Stimulated activated naive B cell treated with anti-CD40 and anti-IgM and Interleukin-4, amounts not matched to agents 10 μg/mL and 1 μg/mL and 100 μg/mL, for 72 hours (primary cell): ENCODE results near the gene CACNA1E.

Source experiments
- ATAC-seq, 2 donors: fragments of 150-1000 bp; cut with Tn5 transposase; replicated peaks; 2 replicates each; pipeline ENCODE4 v1.10.0; 2021; ENCODE audit warnings: moderate library complexity in 1 of 2
- DNase-seq: peaks from one replicate; pipeline ENCODE4 v3.0.0; 2021
- H3K27ac Mint-ChIP-seq: one replicate; pipeline ENCODE4 v1.8.0; 2022; ENCODE audit warnings: mild to moderate bottlenecking, mixed read lengths
- H3K27me3 Mint-ChIP-seq, 2 donors: one replicate each; pipeline ENCODE4 v1.8.0; 2022; ENCODE audit warnings: mixed read lengths in 2 of 2
- H3K36me3 Mint-ChIP-seq, 2 donors: one replicate each; pipeline ENCODE4 v1.8.0; 2022; ENCODE audit warnings: mixed read lengths in 2 of 2, mild to moderate bottlenecking in 1 of 2
- H3K4me1 Mint-ChIP-seq, 2 donors: one replicate each; pipeline ENCODE4 v1.8.0; 2022; ENCODE audit warnings: mixed read lengths in 2 of 2, mild to moderate bottlenecking in 1 of 2
- H3K4me3 Mint-ChIP-seq, 2 donors: one replicate each; pipeline ENCODE4 v1.8.0; 2022; ENCODE audit warnings: mild to moderate bottlenecking in 2 of 2, mixed read lengths in 2 of 2, moderate library complexity in 1 of 2
- H3K9me3 Mint-ChIP-seq, 2 donors: one replicate each; pipeline ENCODE4 v1.8.0; 2022; ENCODE audit warnings: mixed read lengths in 2 of 2, mild to moderate bottlenecking in 1 of 2

CACNA1E gene

DNA sequence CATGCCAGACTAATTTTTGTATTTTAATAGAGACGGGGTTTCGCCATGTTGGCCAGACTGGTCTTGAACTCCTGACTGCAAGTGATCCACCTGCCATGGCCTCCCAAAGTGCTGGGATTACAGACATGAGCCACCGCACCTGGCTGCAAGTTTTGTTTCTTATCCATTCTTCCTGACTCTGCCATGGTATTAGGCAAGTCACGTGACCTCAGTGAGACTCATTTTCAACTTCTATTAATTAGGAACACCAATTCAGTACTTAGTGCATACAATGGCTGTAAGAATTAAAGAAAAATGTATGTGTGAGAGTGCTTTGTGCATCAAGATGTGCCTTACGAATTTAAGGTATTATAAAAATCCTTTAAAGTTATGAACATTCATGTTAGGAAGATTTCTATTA is 111.2 kb downstream of the CACNA1E start:
- Mint-ChIP-seq H3K9me3 (peaks cover 7 to 8% of the 10 kb centered on the region in 2 donors), H3K4me1 (no peaks in the 10 kb centered on the region), H3K27me3 (peaks cover 4 to 6% of the 10 kb centered on the region in 2 donors), H3K36me3 (no peaks in the 10 kb centered on the region), H3K27ac (no peak overlapping the region), H3K4me3 (no peak overlapping the region)
- ATAC-seq (no peak), DNase-seq (no peak)

DNA sequence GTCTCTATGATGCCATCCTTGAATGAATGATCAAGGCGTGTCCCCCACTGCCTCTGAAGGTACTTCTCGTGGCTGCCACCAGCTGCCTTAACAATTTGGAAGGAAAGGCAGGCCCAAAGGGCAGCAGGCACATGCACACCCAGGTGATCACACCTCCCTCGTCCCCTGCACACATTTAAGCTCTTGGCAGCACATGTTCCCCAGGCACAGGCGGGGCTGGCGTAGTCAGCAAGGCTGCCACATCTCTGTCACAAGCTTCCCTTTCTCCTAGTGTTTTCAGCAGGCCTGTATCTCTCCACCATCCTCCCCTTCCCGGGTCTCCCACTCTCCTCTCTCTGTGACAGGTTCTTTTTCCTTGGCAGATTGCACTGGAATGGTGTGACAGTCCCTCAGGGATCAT is 111.9 kb downstream of the CACNA1E start:
- Mint-ChIP-seq H3K9me3 (peaks cover 7 to 8% of the 10 kb centered on the region in 2 donors), H3K27me3 (peaks cover 4 to 6% of the 10 kb centered on the region in 2 donors)

GRCh38 chr1:181601186-181601950 is 118.1 kb downstream of the CACNA1E start:
- ATAC-seq, result no peak
- H3K4me1 Mint-ChIP-seq, result no peaks in the 10 kb centered on the region
- DNase-seq, result no peak
- no peak overlapping the region for H3K4me3 Mint-ChIP-seq
- H3K27me3 Mint-ChIP-seq, result peaks cover 8% of the 10 kb centered on the region in 2 donors
- H3K27ac Mint-ChIP-seq, result no peak overlapping the region
- H3K9me3 Mint-ChIP-seq, result peaks cover 7 to 14% of the 10 kb centered on the region in 2 donors
- H3K36me3 Mint-ChIP-seq, result no peaks in the 10 kb centered on the region

More for the DNA sequence above, 111.9 kb downstream of the CACNA1E start:
- ATAC-seq, result no peak
- H3K4me3 Mint-ChIP-seq, result no peak overlapping the region
- H3K4me1 Mint-ChIP-seq, result no peaks in the 10 kb centered on the region
- DNase-seq, result no peak
- no peak overlapping the region for H3K27ac Mint-ChIP-seq
- no peaks in the 10 kb centered on the region for H3K36me3 Mint-ChIP-seq

DNA sequence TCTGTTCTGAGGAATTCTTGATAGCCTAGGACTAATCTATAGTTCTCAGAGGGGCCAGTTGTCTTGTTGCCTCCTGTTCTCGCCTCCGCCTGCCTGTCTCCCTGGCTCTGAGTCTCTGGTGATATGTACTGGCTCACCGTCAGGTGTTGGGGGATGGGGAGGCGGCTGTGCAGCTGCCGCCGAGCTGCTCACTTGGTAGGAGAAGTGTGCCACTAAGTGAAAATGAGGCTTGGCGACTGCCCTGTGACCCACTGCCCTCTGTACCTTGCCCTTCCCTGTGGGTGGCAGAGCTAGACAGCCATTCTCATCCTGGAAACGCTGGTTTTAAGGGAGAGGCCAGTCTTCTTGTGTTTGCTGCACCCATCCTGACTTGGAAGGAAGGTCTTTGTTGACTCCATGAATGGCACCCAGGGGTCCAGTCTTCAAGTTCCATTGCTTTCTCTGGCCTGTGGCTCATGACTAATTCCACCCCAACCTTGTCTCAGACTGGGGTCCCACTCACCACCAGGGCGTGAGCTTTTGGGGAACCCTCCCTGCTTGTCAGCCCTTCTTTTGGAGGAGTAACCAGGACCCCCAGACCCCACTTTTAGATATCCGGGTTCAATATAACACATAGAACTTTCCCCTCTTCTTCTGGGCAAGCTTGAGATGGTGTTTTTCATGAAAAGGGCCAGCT is 120.6 kb downstream of the CACNA1E start:
- DNase-seq (no peak), ATAC-seq (no peak)
- H3K9me3 Mint-ChIP-seq, result peaks cover 0 to 9% of the 10 kb centered on the region in 2 donors
- peaks cover 8 to 20% of the 10 kb centered on the region in 2 donors for H3K27me3 Mint-ChIP-seq
- H3K4me3 Mint-ChIP-seq, result no peak overlapping the region
- no peaks in the 10 kb centered on the region for H3K4me1 Mint-ChIP-seq
- no peaks in the 10 kb centered on the region for H3K36me3 Mint-ChIP-seq
- no peak overlapping the region for H3K27ac Mint-ChIP-seq

GRCh38 chr1:181604482-181605249 is 121.3 kb downstream of the CACNA1E start:
- no peaks in the 10 kb centered on the region for H3K4me1 Mint-ChIP-seq
- H3K9me3 Mint-ChIP-seq, result peaks cover 0 to 9% of the 10 kb centered on the region in 2 donors
- H3K27ac Mint-ChIP-seq, result no peak overlapping the region
- no peak for ATAC-seq
- H3K4me3 Mint-ChIP-seq, result no peak overlapping the region
- no peaks in the 10 kb centered on the region for H3K36me3 Mint-ChIP-seq
- DNase-seq, result no peak
- H3K27me3 Mint-ChIP-seq, result peaks cover 8 to 20% of the 10 kb centered on the region in 2 donors

- ATAC-seq (no peak), DNase-seq (no peak)
- Mint-ChIP-seq H3K9me3 (peaks cover 0 to 9% of the 10 kb centered on the region in 2 donors), H3K36me3 (no peaks in the 10 kb centered on the region), H3K27ac (no peak overlapping the region), H3K27me3 (peaks cover 4 to 15% of the 10 kb centered on the region in 2 donors), H3K4me3 (no peak overlapping the region), H3K4me1 (no peaks in the 10 kb centered on the region)
These were observed 124.2 kb downstream of the CACNA1E start for GRCh38 chr1:181607524-181607923.

- H3K27ac Mint-ChIP-seq, result no peak overlapping the region
- no peaks in the 10 kb centered on the region for H3K4me1 Mint-ChIP-seq
- DNase-seq (no peak), ATAC-seq (no peak)
- H3K4me3 Mint-ChIP-seq, result no peak overlapping the region
- peaks cover 4 to 15% of the 10 kb centered on the region in 2 donors for H3K27me3 Mint-ChIP-seq
- H3K9me3 Mint-ChIP-seq, result peaks cover 0 to 9% of the 10 kb centered on the region in 2 donors
- no peaks in the 10 kb centered on the region for H3K36me3 Mint-ChIP-seq
These were observed 125.1 kb downstream of the CACNA1E start for GRCh38 chr1:181608386-181608785.

DNA sequence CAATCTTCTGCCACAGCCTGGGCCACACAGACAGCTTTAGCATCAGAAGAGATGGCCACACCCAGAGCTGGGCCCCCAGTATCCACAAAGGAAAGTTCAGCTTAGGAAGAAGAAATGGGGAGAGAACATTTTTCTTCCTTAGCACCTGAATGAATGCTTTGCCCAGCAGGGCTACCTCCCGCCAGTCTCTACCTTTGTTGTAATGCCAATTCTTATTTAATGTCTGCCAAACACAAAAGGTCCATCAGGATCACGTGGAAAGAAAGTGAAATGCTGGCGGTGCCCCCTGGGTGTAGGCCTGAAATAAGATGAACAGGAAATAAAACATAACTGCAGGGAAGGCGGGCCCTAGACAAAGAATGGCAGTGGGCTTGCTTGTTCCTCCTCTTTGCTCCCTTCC is 125.6 kb downstream of the CACNA1E start:
- DNase-seq, result no peak
- peaks cover 4 to 15% of the 10 kb centered on the region in 2 donors for H3K27me3 Mint-ChIP-seq
- no peak for ATAC-seq
- no peak overlapping the region for H3K27ac Mint-ChIP-seq
- H3K9me3 Mint-ChIP-seq, result peaks cover 0 to 9% of the 10 kb centered on the region in 2 donors
- H3K4me1 Mint-ChIP-seq, result no peaks in the 10 kb centered on the region
- no peaks in the 10 kb centered on the region for H3K36me3 Mint-ChIP-seq
- H3K4me3 Mint-ChIP-seq, result no peak overlapping the region

DNA sequence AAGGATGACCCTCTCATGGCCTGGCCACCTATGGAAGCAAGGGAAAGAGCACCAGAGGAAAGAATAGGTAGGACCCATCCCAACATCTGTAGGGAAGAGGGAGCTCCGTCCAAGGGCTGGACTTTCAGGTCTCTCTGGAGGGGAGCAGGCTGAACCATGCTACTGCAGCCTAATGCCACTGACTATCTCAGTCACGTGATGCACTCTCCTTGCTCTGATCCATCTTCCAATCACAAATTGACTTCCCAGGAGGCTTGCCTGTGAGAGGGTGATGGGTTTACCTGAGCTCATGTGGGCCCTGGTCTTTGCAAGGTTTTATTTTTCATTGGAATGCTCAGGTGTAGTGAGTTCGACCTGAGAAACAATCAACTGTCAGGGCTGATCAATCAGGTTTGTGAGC is 128.8 kb downstream of the CACNA1E start:
- Mint-ChIP-seq H3K4me1 (no peaks in the 10 kb centered on the region), H3K4me3 (no peak overlapping the region), H3K27me3 (peaks cover 0 to 8% of the 10 kb centered on the region in 2 donors), H3K9me3 (peaks cover 0 to 1% of the 10 kb centered on the region in 2 donors), H3K27ac (no peak overlapping the region), H3K36me3 (no peaks in the 10 kb centered on the region)
- no peak for DNase-seq
- no peak for ATAC-seq

GRCh38 chr1:181618559-181618958 is 135.2 kb downstream of the CACNA1E start:
- ATAC-seq (no peak), DNase-seq (no peak)
- H3K27ac Mint-ChIP-seq, result no peak overlapping the region
- H3K9me3 Mint-ChIP-seq, result peaks cover 0 to 2% of the 10 kb centered on the region in 2 donors
- no peaks in the 10 kb centered on the region for H3K4me1 Mint-ChIP-seq
- no peaks in the 10 kb centered on the region for H3K36me3 Mint-ChIP-seq
- peaks cover 4 to 11% of the 10 kb centered on the region in 2 donors for H3K27me3 Mint-ChIP-seq
- H3K4me3 Mint-ChIP-seq, result no peak overlapping the region

DNA sequence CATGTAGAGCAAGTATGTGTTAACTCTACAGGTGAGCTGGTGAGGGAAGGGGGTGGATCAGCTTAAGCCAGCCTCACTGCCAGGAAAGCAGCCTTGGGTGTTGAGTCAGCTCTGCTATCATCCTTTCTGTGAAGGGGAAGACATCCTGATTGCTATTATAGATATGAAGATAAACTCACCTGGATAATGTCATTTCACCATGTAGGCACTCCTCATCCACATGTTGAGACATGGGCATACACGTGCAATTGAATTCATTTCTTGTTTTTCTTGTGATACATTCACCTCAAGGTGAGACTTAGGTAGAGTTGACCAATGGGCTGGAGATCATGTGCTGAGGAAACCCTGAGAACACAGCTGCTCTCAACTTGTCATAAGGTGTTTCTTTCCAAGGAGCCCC is 136.9 kb downstream of the CACNA1E start:
- no peak overlapping the region for H3K27ac Mint-ChIP-seq
- DNase-seq, result no peak
- peaks cover 0 to 2% of the 10 kb centered on the region in 2 donors for H3K9me3 Mint-ChIP-seq
- H3K4me3 Mint-ChIP-seq, result no peak overlapping the region
- H3K27me3 Mint-ChIP-seq, result peaks cover 4 to 11% of the 10 kb centered on the region in 2 donors
- no peaks in the 10 kb centered on the region for H3K36me3 Mint-ChIP-seq
- no peaks in the 10 kb centered on the region for H3K4me1 Mint-ChIP-seq
- ATAC-seq, result no peak

GRCh38 chr1:181623850-181624249 is 140.5 kb downstream of the CACNA1E start:
- ATAC-seq, result no peak
- no peak overlapping the region for H3K4me3 Mint-ChIP-seq
- H3K36me3 Mint-ChIP-seq, result no peaks in the 10 kb centered on the region
- no peaks in the 10 kb centered on the region for H3K9me3 Mint-ChIP-seq
- H3K27ac Mint-ChIP-seq, result no peak overlapping the region
- no peak for DNase-seq
- H3K27me3 Mint-ChIP-seq, result peaks cover 0 to 4% of the 10 kb centered on the region in 2 donors
- H3K4me1 Mint-ChIP-seq, result no peaks in the 10 kb centered on the region

DNA sequence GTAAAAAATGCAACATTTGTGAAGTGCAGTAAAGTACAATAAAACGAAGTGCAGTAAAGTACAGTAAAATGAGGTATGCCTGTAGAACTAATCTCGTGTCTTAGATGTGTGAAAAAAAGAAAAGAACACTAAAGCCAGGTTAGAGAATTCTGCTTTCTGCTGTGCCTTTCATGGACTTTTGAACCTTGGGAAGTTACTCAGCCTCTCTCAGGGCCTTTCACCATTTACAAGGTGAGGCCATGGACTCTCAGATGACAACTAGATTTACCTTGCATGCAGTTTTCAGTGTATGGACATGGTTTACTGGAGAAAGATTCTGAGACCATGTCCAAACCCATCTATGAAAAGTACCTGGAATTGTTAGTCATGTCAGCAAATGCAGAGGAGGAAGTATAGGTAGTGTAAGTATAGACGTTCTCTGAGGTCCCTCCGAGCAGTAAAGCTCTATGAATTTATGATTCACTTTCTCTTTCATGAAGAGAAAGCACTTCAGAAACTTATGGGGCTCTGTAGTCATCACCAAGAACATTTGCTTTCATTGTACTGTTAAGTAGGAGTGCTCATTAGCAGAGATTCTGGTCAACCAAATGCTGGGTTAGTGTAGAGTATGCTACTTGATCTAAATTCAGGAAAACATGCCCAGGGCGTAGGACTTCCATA is 143.1 kb downstream of the CACNA1E start:
- DNase-seq (no peak), ATAC-seq (no peak)
- Mint-ChIP-seq H3K4me3 (no peak overlapping the region), H3K27me3 (peaks cover 0 to 7% of the 10 kb centered on the region in 2 donors), H3K27ac (no peak overlapping the region), H3K36me3 (no peaks in the 10 kb centered on the region), H3K4me1 (no peaks in the 10 kb centered on the region), H3K9me3 (no peaks in the 10 kb centered on the region)

DNA sequence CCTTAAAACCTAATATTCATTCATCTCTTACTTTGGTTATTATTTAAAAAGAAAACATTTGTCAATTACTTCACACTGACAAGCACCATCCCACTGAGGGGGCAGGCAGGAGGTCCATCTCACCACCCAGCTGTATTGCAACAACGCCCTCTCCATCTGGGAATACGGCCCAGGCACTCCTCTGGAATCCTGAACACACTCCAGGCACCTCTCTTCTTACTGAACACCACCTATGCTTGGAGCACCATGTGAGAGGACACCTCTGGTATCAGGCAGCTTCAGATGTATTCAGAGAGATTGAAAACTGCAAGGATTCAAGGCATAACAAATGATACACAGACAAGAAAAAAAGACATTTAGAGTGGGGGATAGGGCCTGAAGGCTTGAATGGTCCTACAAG is 147.1 kb downstream of the CACNA1E start:
- Mint-ChIP-seq H3K4me3 (no peak overlapping the region), H3K9me3 (no peaks in the 10 kb centered on the region), H3K27me3 (peaks cover 7 to 9% of the 10 kb centered on the region in 2 donors), H3K36me3 (no peaks in the 10 kb centered on the region), H3K27ac (no peak overlapping the region), H3K4me1 (no peaks in the 10 kb centered on the region)
- DNase-seq, result no peak
- no peak for ATAC-seq
